Cerebellar cortex (tissue), 1 donor: ENCODE measurements around the gene PHACTR4.
"Not testable (repeated sequence)": the region's sequence is repeated elsewhere in the genome, so short reads cannot be mapped to it uniquely, and the experiment has no call there.

Experiments used
- DNase-seq: peaks from one replicate; pipeline ENCODE4 v3.0.0-alpha.2; 2015; ENCODE audit warnings: low spot score

PHACTR4 gene

GRCh38 chr1:28369371-28370238 is at the start of gene PHACTR4:
Gene PHACTR4, plus strand, starts transcription at chr1:28369740. Its CDS starts 37,708 bp downstream, at chr1:28407448.
- peak; percentile 95 for DNase-seq

- no peak for DNase-seq
Measured at GRCh38 chr1:28322194-28322593, 47.3 kb upstream of the PHACTR4 start.

GRCh38 chr1:28323720-28324119 is 45.8 kb upstream of the PHACTR4 start:
- DNase-seq = no peak

- no peak for DNase-seq
Measured at GRCh38 chr1:28326515-28326914, 43.0 kb upstream of the PHACTR4 start.

GRCh38 chr1:28326984-28327383 is 42.6 kb upstream of the PHACTR4 start:
- DNase-seq = no peak

GRCh38 chr1:28327431-28327830 is 42.1 kb upstream of the PHACTR4 start:
- DNase-seq = not testable (repeated sequence)

- no peak for DNase-seq
Measured at GRCh38 chr1:28328228-28328648, 41.3 kb upstream of the PHACTR4 start.

- peak; percentile 17 for DNase-seq
Measured at GRCh38 chr1:28329395-28330153, 40.0 kb upstream of the PHACTR4 start.

GRCh38 chr1:28338897-28339296 is 30.6 kb upstream of the PHACTR4 start:
- DNase-seq = no peak

- DNase-seq = no peak
Measured at GRCh38 chr1:28339551-28339950, 30.0 kb upstream of the PHACTR4 start.

- no peak for DNase-seq
Measured at GRCh38 chr1:28340221-28340974, 29.1 kb upstream of the PHACTR4 start.

GRCh38 chr1:28341591-28341990 is 27.9 kb upstream of the PHACTR4 start:
- no peak for DNase-seq

GRCh38 chr1:28343405-28343804 is 26.1 kb upstream of the PHACTR4 start:
- no peak for DNase-seq

GRCh38 chr1:28353248-28353810 is 16.2 kb upstream of the PHACTR4 start:
- DNase-seq = not testable (repeated sequence)

GRCh38 chr1:28354121-28354520 is 15.4 kb upstream of the PHACTR4 start:
- no peak for DNase-seq

GRCh38 chr1:28358716-28359115 is 10.8 kb upstream of the PHACTR4 start:
- no peak for DNase-seq

GRCh38 chr1:28359592-28360239 is 9.8 kb upstream of the PHACTR4 start:
- DNase-seq = peak; percentile 77

GRCh38 chr1:28364888-28365287 is 4.7 kb upstream of the PHACTR4 start:
- no peak for DNase-seq

GRCh38 chr1:28365864-28366263 is 3.7 kb upstream of the PHACTR4 start:
- DNase-seq = no peak

- not testable (repeated sequence) for DNase-seq
Measured at GRCh38 chr1:28368608-28369007, 932 bp upstream of the PHACTR4 start.

- DNase-seq = peak; percentile 35
Measured at GRCh38 chr1:28370239-28371009, 884 bp downstream of the PHACTR4 start.
